Adrenal gland (tissue), 12 donors: ENCODE measurements around the gene YOD1. TPM values are rescaled to one million over a fixed set of nuclear protein-coding genes. Genes with fewer than 3 reads are reported as not detected.
A peak's percentile ranks its signal among the peaks of the same experiment; 100 is the strongest.

ENCODE experiments used
- DNase-seq, 7 donors: peaks; one replicate each; pipeline ENCODE4 v3.0.0-alpha.2; 2019 to 2020
- H3K27ac ChIP-seq, 5 donors: fragments of 200-600 bp; sonication (generic) in 4 of 5; 1 replicate in 3 of 5; 2 replicates in 2 of 5; pipeline versions ENCODE4 v1.5.1 to v1.8.0; 2016 to 2020; ENCODE audit warnings: mild to moderate bottlenecking in 1 of 5
- H3K27me3 ChIP-seq: fragments of 200-600 bp; 2 replicates; pipeline ENCODE4 v1.8.0; 2021
- H3K36me3 ChIP-seq, 2 donors: fragments of 200-600 bp; replicated peaks in 1 of 2; 1 replicate in 1 of 2; 2 replicates in 1 of 2; pipeline versions ENCODE4 v1.5.1 to v1.8.0; 2018 to 2022
- H3K4me1 ChIP-seq, 2 donors: fragments of 200-600 bp; replicated peaks in 1 of 2; 1 replicate in 1 of 2; 2 replicates in 1 of 2; pipeline versions ENCODE4 v1.5.1 to v1.8.0; 2018 to 2021
- H3K4me3 ChIP-seq, 4 donors: fragments of 200-600 bp; sonication (generic) in 3 of 4; one replicate each; pipeline ENCODE4 v1.5.1; 2016 to 2018
- H3K9me3 ChIP-seq, 3 donors: fragments of 200-600 bp; sonication (generic) in 1 of 3; replicated peaks in 1 of 3; 1 replicate in 2 of 3; 2 replicates in 1 of 3; pipeline versions ENCODE4 v1.5.1 to v1.8.0; 2016 to 2021
- CTCF ChIP-seq, 6 experiments: fragments of 450-650 bp in 4 of 6; fragments of 200-600 bp in 2 of 6; sonication (generic) in 1 of 6; IDR thresholded peaks; 1 replicate in 5 of 6; 2 replicates in 1 of 6; pipeline versions ENCODE4 v1.5.1 to v1.8.0; 2016 to 2021; ENCODE audit warnings: antibody characterized with exemption in 6 of 6, mild to moderate bottlenecking in 2 of 6, moderate library complexity in 1 of 6
- POLR2A ChIP-seq, 2 donors: fragments of 450-650 bp; IDR thresholded peaks; one replicate each; pipeline ENCODE4 v1.6.1; 2017; ENCODE audit warnings: antibody characterized with exemption in 2 of 2, mild to moderate bottlenecking in 2 of 2, moderate library complexity in 1 of 2
- WGBS, 4 donors: extraction: QIAGEN DNeasy Blood & Tissue Kit in 2 of 4; methylation state at CpG; one replicate each; pipeline versions ENCODE4 v1.1.5 to v1.1.7; 2013 to 2017; 5-methylcytosine and 5-hydroxymethylcytosine counted together
- intact Hi-C, 2 donors: fragments of 100-400 bp; cut with DNase I; formaldehyde crosslinking; loops; one replicate each; pipeline versions ENCODE4 v1.14.1 to v1.15.0; 2022 to 2023
- polyA plus RNA-seq, 3 donors: library from polyadenylated mRNA; stranded (reverse); fragments of 200-250 nt in 2 of 3; fragments of 350-450 nt in 1 of 3; fragmentation: Illumina TruSeq in 1 of 3; extraction: RNeasy Lipid Tissue Mini Kit (QIAGEN cat#74804) in 1 of 3; gene quantifications; one replicate each; pipeline ENCODE4 v1.2.3, GENCODE V29; 2013 to 2014
- total RNA-seq, 9 donors: library from RNA; depleted of rRNA in 4 of 9; stranded (reverse); fragments of >200 nt in 4 of 9; fragments of 120-200 nt in 1 of 9; fragmentation: NEBNext Ultra II Directional in 1 of 9; extraction: Animal tissue kit (Norgen Biotek cat#: 25700) in 1 of 9; gene quantifications; one replicate each; pipeline versions ENCODE4 v1.1.0 to v1.2.4, GENCODE V29; 2013 to 2023
- donor health status: healthy with polysubstance abuse.
- donor health status: Bipolar disorder and iron deficiency.
- donor health status: DM: yes; HTN: yes; CAD: no.
- donor health status: DM: no; HTN: no; CAD: no.
- donor health status: DM: no; HTN: no; CAD: no.
- donor health status: DM: yes; HTN: yes; CAD: no.

The YOD1 gene
- total and polyA plus RNA-seq, 12 donors = 2.5 to 22.1 (median 8.6) TPM

- no peaks in the 10 kb centered on the region for H3K36me3 ChIP-seq
- no peaks in the 10 kb centered on the region for H3K9me3 ChIP-seq
- 42 to 60% (median 44%) methylated on average over 14 to 18 of the region's 18 CpGs for WGBS, 4 donors
- TF ChIP-seq CTCF (IDR thresholded peaks at IDR 0.05) = no peak
- TF ChIP-seq POLR2A (IDR thresholded peaks at IDR 0.05) = peak in 1 of 2 donors; percentile 73
- no peaks in the 10 kb centered on the region for H3K27me3 ChIP-seq
- DNase-seq = peak; percentile 72 to 92 (median 89)
- no peak overlapping the region for H3K4me3 ChIP-seq
- H3K27ac ChIP-seq = peak overlapping the region; percentile 86 to 96 (median 94)
- intact Hi-C loops = no loop called here
- peaks cover 36 to 46% of the 10 kb centered on the region in 2 donors for H3K4me1 ChIP-seq
These were observed 26.5 kb downstream of the YOD1 start for GRCh38 chr1:207024202-207025145.

GRCh38 chr1:207022996-207023679, 27.9 kb downstream of the YOD1 start:
- Histone ChIP-seq H3K4me3 (no peak overlapping the region), H3K9me3 (no peaks in the 10 kb centered on the region), H3K4me1 (peaks cover 36 to 46% of the 10 kb centered on the region in 2 donors), H3K36me3 (no peaks in the 10 kb centered on the region), H3K27ac (peak overlapping the region in 3 of 5 donors; percentile 94 to 96 (median 95)), H3K27me3 (no peaks in the 10 kb centered on the region)
- no peak for TF ChIP-seq POLR2A (IDR thresholded peaks at IDR 0.05)
- TF ChIP-seq CTCF (IDR thresholded peaks at IDR 0.05) = no peak
- WGBS, 4 donors = 62 to 83% (median 67%) methylated on average over 2 to 8 of the region's 8 CpGs
- intact Hi-C loops = no loop called here
- peak in 3 of 7 donors; percentile 22 to 38 (median 35) for DNase-seq

GRCh38 chr1:207021876-207022596, 29.0 kb downstream of the YOD1 start:
- TF ChIP-seq POLR2A (IDR thresholded peaks at IDR 0.05) (no peak), CTCF (IDR thresholded peaks at IDR 0.05) (no peak)
- H3K4me1 ChIP-seq = peaks cover 36 to 41% of the 10 kb centered on the region in 2 donors
- WGBS, 4 donors = 90 to 98% (median 92%) methylated on average over 11 to 15 of the region's 15 CpGs
- intact Hi-C loops = no loop called here
- H3K36me3 ChIP-seq = no peaks in the 10 kb centered on the region
- no peak overlapping the region for H3K4me3 ChIP-seq
- H3K27me3 ChIP-seq = no peaks in the 10 kb centered on the region
- peak in 1 of 7 donors; percentile 33 for DNase-seq
- H3K9me3 ChIP-seq = no peaks in the 10 kb centered on the region
- H3K27ac ChIP-seq = no peak overlapping the region
